SKM-1 (cell line): Measurements from ENCODE around the gene CDH2.

ENCODE experiments used
- DNase-seq: peaks from one replicate; lab custom pipeline; 2025; ENCODE audit not compliant: unreplicated experiment; lab: John Stamatoyannopoulos, UW

Gene CDH2

DNA sequence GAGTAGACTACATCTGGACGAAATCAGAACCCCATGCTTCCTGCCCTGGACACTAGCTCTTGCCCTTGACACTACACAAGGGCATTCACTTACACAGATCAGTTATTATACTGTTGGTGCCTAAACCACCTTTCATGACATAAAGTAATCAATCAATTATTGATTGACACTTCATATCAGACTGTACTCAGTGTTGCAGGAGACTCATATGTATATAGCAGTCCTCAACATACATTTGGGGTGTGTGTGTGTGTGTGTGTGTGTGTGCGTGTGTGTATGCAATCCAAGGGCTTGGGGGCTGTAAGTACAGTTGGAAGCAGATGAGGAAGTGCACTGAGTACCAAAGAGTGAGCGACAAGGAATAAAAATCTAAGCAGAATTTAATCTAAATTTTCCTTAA lies 5.1 kb downstream of the CDH2 start:
- no peak for DNase-seq

DNA sequence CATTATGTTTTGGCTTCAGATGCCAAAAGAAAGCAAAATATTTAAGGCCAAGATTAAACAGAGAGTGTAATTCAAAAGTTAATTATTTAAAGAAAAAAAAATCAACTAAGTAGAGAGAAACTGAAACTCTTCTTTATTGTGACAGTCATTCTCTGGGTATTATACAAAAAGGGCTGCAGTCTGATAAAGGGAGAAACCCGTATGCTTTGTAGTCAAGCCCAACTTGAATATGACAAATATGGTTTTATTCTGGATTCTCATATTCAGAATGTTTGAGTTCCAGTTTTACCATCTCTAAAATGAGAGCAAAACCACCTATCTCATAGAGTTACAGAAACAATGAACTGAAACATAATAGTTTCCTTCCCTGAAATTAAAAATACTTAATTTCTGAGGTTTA lies 8.2 kb downstream of the CDH2 start:
- no peak for DNase-seq

DNA sequence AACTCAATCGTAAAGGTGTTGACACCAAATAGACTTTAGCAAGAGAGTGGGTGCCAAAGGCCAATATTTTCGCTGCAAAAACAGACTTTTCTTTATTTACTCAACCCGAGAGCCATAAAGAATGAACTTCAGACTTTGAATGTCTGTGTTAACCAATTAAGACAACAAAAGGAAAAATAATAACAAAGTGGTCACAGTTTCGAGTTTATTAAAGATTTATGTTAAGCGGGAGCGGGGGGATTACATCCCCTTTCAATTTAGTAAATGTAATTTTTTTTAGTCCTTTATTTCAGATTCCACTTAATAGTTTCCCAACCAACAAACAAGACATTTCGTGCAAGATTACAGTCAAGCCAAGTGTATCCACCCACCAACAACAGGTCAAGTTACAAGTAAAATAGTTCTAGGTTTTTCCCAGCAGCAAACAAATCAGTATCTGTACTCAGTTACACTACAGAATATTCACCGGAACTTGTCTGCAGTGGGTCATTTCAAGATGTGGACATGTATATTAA lies 9.0 kb downstream of the CDH2 start:
- DNase-seq, result no peak

DNA sequence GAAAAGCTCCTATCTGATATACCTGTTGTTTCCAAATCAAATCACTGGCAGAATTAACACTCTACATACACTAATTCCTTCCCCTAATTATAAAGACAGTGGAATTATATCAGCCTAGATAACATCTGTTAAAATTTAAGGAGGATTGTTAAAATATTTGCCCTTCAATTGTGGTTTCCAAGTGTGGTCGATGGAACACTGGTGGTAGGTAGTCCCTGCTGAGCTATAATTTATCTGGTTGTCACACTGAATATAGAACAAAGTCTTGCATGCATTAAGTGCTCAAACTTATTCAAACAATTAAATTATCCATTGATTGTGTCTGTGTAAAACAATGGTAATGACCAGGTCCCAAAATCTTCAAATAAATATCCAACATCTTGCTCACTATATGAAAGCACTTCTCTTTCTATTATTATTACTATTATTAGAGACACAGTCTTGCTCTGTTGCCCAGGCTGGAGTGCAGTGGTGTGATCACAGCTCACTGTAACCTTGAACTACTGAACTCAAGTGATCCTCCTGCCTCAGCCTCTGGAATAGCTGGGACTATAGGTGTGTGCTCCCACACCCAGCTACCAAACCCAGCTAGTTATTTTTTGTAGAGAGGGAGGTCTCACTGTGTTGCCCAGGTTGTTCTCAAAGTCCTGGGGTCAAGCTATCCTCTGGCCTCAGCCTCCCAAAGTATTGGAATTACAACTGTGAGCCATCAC lies 12.0 kb downstream of the CDH2 start:
- no peak for DNase-seq

DNA sequence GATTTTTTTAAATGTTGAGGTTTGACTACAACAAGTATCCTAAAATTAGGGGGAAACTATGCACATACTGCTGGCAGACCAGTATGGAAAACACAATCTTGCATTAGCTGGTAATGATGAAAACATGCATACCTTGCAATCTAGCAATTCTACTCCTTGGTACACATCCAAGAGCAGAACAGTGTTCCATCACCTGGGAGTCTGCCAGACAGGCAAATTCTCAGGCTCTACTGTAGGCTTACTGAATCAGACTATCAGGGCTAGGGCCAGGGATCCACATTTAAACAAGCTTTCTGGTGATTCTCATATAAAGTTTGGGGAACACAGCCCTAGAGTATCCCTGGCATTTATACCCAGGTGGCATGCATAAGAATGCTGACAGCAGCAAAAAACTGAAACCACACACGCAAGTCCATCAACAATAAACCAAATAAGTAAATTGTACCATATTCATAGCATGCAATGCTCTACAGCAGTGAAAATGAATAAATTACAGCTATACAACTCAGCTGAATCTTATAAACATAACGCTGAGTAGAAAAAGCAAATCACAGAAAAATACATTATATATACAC lies 13.6 kb downstream of the CDH2 start:
- no peak for DNase-seq

DNA sequence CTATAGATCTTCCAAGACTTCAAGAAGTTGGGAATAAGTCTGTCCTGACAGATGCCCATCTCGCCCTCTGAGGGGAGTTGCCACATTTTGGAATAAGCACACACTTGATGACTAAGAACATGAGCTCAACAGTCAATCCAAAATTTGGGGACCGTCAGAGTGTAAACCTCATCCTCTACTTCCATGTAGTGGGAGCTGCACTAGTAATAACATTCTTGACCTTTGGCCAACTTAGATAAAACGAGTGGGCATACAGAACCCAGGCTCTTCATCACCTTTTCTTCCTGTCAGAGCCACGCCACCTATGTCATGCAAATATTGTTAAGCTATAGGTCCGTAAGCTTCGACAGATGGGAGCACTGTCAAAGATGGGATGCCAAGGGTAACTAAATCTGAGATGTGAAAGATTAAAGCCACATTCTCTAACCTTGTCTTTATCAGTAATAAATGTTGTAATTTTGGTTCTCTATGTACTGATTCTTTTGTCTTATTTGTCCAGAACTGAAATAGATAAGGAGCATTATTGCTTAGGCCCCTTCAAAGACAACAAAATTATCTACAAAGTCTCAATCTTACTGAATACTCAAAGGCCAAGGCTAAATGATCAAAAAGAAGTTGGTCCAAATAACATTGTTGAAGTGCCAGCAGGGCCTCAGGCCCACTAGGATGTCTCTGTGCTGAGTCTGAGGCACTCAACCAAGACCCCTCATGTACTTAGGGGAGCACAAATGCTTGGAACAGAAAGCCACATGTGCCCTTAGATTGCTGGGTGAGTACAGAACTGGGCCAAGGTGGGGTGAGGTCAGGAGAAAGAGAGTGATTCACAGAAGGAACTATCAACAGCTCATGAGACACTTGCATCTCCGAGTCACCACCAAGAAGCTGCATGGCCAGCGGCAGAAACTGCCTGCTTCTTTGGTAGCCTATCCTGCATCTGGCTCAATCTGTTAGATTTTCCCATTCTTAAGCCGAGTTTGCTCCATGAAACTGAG lies 15.0 kb downstream of the CDH2 start:
- DNase-seq, result no peak

DNA sequence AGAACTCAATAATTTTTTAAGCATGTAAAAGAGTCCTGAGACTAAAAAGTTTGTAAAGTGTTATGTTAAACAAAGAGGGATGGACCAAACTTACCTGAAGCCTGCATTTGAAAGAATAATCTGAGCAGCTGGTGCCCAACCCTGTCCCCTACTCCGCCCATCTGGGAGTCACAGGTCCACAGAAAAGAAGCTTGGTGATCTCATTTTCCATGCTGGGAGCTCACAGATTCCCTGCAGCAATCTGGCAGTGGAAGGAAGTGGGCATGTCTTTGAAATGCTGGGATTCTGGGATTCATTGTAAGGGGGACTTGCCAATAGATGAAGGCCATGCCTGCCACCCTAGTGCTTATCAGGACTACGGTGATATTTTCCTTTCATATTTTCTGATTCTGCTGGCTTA lies 17.9 kb downstream of the CDH2 start:
- DNase-seq, result no peak

DNA sequence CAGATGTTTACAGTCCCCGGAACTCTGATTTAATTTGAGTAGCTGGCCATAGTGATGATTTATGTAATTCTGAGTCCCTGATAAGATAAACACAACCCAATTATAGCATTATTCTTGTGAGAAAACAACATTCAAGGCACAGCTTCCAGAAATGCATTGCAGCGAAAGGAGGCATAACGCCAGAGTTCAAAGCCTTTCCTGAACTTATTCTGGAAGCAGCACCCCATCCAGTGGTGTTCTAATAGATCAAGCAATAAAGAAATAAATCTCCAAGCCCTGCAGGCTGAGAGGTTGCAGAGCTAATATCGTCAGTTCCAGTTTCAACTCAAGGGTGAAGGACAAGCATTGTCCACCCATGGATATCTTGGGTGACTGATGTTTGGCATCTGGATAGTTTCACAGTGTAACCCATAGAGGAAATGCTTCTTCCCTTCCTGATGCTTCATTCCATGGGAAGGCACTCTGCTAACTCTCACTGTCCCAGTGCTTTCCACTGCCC lies 18.8 kb downstream of the CDH2 start:
- no peak for DNase-seq

DNA sequence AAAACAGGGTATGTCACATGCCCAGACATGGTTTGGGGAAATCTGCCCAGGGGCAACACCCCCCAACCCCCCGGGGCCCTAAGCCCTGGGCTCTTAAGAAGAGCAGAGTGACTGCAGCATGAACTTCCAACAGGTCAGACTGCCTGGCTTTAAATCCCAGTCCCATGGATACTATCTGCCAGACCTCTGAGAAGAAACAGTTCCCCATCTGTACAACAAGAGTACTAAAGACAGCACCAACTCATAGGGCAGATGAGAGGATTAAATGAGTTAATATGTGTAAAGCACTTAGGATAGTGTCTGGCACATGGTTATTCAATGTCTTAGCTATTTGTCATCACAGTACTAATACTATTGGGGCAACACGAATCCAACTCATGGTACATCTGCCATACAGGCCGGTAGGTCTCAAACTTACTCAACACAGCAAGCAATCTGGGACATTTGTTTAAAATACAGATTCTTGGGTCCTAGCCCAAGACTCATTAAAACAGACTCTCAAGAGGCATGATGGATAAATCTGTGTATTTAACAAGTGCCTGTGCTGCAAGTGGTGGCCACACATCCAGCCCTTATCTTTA lies 23.4 kb downstream of the CDH2 start:
- DNase-seq, result no peak

DNA sequence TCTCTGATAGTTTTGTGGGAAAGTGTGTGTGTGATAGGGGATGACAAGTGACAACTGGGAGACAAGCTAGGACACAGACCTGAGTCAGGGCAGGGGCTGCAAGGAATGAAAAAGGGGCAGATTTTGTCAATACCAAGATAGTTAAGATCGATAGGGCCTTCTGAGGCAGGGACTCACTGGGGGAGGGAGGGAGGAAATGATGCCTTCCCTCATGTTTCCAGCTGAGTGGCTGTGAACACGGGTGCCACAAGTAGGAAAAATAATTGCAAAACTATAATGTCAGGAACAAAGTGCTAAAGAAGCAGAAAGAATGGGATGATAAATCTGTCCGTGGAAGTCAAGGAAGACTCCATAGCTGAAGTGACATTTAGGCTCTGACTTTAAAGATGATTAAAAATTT lies 24.2 kb downstream of the CDH2 start:
- no peak for DNase-seq

DNA sequence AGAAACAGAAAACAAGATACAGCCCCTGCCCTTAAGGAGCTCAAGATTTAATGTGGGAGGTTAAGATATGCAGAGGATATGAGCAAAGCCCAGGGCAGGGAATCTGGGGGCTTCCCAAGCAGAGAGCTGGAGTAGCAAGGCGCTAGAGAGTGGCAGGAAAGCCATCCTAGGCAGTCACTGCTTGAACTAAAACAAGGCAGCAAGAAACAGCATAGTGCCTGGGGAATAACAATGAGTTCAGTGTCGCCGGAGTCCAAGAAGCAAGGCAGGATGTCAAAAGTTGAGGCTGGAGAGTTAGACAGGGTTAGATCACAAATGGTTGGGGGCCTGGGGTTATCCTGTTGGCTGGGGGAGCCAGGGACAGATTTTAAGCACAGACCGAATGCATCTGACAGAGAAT lies 24.6 kb downstream of the CDH2 start:
- no peak for DNase-seq

DNA sequence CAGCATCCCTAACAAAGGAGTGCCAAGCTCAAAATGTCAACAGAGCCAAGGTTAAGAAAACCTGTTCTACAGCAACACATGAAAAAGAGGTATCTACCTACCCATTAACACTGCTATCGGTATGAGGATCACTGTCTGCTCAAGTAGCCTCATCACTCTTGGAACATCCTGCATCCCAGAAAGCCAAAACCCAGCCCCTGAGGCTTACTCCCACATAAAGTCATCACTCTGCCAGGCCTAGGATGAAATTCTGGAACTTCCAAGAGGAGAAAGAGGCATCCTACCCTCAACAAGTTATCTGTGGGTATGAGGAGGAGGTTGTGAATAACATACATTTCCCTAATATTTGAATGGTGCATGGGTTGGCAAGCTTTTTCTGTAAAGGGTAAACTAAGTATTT lies 25.5 kb downstream of the CDH2 start:
- no peak for DNase-seq

DNA sequence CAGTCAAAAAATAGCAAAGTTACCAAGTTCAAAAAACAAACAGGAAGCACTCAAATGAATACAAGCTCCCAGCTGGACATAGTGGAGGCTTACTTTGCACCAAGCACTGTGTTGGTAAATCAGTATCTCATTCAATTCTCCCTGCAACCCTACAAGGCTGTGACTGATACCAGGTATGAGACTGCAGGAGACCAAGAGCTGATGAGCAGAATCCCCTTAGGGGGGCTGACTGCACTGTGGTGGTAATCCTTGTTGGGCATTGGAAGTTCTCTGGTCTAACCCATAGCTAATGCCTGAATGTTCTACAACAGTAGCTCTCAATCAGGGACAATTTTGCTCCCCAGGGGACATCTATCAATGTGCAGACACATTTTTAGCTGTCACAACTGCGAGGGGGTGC lies 26.0 kb downstream of the CDH2 start:
- no peak for DNase-seq

DNA sequence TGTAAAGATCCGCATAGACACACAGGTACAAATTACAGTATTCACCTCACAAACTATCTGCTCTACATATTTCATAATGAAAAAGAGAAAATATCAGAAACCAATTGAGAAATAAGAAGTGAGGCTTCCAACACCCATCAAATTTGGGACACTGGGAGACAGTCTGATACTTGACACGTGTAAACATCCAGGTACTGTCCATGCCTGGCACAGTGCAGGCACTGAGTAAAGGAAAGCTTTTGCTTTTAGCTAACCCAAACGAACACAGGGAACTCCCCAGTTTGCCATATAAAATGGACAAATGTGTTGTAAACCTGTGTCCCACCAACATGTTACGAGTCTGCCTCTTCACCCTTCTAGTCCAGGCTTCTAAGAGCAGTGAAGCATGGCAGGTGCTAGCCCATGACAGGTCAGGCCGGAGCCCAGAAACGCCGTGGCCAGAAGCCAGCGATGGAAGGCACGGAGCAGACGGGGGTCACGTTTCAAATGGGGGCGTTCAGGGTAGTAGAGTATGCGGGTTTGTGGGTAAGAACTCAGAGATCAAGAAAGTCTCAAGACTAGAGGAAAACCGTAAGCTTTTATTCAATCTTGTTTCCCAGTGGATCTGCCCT lies 27.0 kb downstream of the CDH2 start:
- no peak for DNase-seq

DNA sequence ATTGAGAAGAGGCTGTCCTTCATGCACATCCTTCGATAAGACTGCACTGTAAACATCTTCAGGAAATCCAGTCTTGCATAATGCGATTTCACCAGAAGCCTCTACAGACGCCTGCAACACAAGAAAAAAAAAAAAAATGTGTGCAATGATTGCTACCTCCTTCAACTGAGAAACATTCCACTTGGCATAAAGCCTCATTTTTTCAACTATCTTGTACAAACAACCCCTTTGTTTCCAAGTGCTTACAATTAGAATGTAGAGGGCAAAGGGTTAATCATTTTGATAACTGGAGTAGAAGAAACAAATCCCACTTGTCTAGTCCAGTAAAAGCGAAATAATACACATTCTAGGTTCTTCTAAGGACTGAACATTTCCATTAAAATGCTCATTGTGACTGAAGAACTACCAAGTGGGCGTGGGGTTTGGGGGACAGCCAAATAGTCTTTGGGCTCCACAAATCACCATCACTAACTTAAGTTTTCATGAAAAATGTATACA lies 29.2 kb downstream of the CDH2 start:
- DNase-seq, result peak; percentile 11

DNA sequence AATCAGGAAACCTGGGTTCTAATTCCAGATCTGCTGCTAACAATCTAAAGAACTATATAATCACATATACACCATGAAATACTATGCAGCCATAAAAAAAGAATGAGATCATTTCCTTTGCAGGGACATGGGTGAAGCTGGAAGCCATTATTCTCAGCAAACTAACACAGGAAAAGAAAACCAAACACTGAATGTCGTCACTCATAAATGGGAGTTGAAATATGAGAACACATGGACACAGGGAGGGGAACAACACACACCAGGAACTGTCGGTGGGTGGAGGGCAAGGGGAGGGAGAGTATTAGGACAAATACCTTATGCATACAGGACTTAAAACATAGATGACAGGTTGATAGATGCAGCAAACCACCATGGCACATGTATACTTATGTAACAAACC lies 33.2 kb downstream of the CDH2 start:
- DNase-seq, result no peak

DNA sequence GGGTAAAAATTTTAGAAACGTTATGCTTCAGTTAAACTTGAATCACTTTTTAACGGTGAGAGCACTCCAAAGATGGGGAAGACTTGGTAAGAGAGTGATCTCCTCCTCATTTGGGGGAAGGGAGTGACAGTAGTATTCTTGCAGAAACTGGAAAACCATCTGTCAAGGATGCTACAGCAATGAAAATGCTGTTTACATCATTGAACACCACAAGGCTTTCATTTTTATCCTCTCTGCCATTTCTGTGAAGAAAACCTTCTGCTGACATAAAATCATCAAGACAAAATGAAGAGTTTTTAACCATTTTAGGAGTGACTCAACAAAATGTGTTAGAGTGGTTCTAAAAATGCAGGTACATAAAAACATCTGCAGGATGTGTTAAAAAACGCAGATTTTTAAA lies 38.1 kb downstream of the CDH2 start:
- DNase-seq, result no peak

DNA sequence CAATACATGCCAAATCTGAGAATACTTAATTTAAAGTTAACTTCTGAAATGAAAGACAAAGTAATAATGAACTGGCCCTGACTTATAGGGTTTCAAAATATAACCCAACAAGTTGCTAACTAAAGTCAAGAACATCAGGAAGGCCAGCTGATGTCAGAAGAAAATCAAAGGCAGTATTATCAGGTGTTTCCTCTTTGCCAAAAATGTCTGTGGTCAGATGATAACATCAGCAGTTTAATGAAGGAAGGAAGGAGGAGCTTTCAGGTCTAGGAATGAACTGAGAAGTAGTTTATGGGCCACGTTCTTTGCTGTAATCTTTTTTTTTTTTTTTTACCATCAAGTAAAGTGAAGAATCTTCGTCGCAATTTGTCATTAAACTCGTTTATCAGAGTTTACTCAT lies 40.9 kb downstream of the CDH2 start:
- no peak for DNase-seq

DNA sequence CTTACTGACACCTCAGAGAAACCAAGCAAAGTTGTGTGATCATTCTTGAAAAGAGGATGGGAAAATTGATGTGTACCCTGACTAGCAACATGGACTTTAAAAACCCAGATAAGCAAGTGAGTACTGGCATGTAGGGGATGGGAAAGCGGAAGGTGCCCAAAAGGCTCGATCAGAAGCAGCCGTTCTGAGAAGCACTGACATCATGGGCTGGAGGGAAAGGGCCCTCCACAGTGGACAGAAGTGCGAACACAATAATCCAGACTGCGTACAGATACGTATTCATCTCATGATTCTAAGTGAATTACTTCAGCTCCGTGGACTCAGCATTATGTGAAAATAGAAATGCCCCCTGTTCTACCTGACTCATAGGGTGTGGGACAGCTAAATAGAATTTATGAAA lies 42.2 kb downstream of the CDH2 start:
- DNase-seq, result no peak

DNA sequence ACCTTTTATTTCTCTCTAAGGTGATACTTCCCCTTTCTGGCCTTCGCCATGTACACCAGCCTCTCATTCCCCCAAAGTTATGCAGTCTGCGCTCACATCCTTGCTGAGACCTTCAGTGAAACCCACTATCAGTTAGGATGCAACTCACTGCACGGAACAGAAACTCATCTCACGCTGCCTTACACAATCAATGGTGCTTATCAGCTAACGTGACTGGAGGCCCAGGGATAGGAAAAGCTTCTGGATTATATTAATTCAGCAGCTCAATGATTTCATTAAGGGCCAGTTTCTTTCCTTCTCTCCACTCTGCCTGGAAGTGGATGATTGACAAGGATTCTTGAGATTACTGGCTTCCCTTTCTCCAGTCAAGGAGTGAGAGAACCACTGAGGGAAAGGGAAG lies 44.8 kb downstream of the CDH2 start:
- no peak for DNase-seq

DNA sequence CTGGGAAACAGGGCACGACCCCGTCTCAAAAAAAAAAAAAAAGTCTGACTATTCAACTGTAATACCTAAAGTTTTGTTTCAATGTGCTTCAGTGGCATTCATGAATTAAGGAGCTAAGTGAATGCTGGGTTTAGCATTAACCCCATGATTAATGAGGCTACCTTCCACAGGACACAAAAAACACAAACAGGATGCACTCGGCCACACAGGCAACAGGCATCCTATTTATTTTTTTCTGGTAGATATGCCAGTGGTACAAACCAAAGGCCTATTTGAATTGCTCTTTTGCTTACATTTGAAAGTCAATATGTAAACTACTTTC lies 48.3 kb downstream of the CDH2 start:
- DNase-seq, result no peak
